22Rv1 (cell line): ENCODE results near the gene F3.

Source experiments
- ZFX ChIP-seq: fragments of 450-650 bp; IDR thresholded peaks from 2 replicates; pipeline ENCODE4 v1.6.1; 2017; ENCODE audit warnings: antibody characterized with exemption, borderline replicate concordance
- TF ChIP-seq, protein P1 (sequence below): fragments of 450-650 bp; IDR thresholded peaks from 2 replicates; pipeline ENCODE4 v1.5.1; 2017; ENCODE audit warnings: mild to moderate bottlenecking

DNA sequence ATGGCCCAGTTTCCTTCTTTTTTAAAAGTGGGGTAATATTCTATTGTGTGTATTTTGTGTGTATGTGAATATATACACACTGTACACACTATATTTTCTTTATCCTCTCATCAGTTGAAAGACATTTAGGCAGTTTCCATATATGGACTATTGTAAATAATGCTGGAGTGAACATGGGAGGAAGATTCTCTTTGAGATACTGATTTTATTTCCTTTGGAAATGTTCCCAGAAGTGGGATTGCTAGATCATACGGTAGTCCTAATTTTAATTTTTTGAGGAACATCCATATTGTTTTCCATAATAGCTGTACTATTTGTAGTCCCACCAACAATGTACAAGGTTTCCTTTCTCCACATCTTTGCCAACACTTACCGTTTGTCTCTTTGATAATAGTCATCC, 51.0 kb downstream of the F3 start:
- TF ChIP-seq ZFX, result no peak
- TF ChIP-seq, protein P1, sequence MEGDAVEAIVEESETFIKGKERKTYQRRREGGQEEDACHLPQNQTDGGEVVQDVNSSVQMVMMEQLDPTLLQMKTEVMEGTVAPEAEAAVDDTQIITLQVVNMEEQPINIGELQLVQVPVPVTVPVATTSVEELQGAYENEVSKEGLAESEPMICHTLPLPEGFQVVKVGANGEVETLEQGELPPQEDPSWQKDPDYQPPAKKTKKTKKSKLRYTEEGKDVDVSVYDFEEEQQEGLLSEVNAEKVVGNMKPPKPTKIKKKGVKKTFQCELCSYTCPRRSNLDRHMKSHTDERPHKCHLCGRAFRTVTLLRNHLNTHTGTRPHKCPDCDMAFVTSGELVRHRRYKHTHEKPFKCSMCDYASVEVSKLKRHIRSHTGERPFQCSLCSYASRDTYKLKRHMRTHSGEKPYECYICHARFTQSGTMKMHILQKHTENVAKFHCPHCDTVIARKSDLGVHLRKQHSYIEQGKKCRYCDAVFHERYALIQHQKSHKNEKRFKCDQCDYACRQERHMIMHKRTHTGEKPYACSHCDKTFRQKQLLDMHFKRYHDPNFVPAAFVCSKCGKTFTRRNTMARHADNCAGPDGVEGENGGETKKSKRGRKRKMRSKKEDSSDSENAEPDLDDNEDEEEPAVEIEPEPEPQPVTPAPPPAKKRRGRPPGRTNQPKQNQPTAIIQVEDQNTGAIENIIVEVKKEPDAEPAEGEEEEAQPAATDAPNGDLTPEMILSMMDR, result no peak
